Type B pancreatic cell (in vitro differentiated cells): ENCODE results near the gene DENND6B. TPM values are rescaled to one million over a fixed set of nuclear protein-coding genes. Genes with fewer than 3 reads are reported as not detected.

ENCODE experiments used
- DNase-seq: peaks from one replicate; pipeline ENCODE4 v3.0.0; 2021; ENCODE audit warnings: mixed read lengths; ENCODE audit not compliant: unreplicated experiment; ENCODE audit errors: extremely low spot score
- H3K27ac Mint-ChIP-seq: 2 replicates; pipeline ENCODE4 v1.8.0; 2021; ENCODE audit warnings: mild to moderate bottlenecking, mixed read lengths
- H3K27me3 Mint-ChIP-seq: 2 replicates; pipeline ENCODE4 v1.8.0; 2021; ENCODE audit warnings: mixed read lengths
- H3K36me3 Mint-ChIP-seq: 2 replicates; pipeline ENCODE4 v1.8.0; 2021; ENCODE audit warnings: mixed read lengths
- H3K4me1 Mint-ChIP-seq: one replicate; pipeline ENCODE4 v1.8.0; 2021; ENCODE audit warnings: mixed read lengths; ENCODE audit not compliant: unreplicated experiment
- H3K4me3 Mint-ChIP-seq: 2 replicates; pipeline ENCODE4 v1.8.0; 2021; ENCODE audit warnings: mild to moderate bottlenecking, mixed read lengths
- H3K9me3 Mint-ChIP-seq: 2 replicates; pipeline ENCODE4 v1.8.0; 2021; ENCODE audit warnings: mixed read lengths
- CTCF ChIP-seq: fragments of 200-600 bp; sonication (generic); conservative IDR thresholded peaks from 2 replicates; pipeline ENCODE4 v1.5.0; 2021; ENCODE audit warnings: antibody characterized with exemption, mild to moderate bottlenecking
- total RNA-seq: library from RNA; stranded (reverse); gene quantifications from 2 replicates; pipeline ENCODE4 v1.2.1, GENCODE V29; 2021; ENCODE audit warnings: low replicate concordance

The DENND6B gene
- total RNA-seq, 1 donor from 2014 or later = 25.6 TPM

DNA sequence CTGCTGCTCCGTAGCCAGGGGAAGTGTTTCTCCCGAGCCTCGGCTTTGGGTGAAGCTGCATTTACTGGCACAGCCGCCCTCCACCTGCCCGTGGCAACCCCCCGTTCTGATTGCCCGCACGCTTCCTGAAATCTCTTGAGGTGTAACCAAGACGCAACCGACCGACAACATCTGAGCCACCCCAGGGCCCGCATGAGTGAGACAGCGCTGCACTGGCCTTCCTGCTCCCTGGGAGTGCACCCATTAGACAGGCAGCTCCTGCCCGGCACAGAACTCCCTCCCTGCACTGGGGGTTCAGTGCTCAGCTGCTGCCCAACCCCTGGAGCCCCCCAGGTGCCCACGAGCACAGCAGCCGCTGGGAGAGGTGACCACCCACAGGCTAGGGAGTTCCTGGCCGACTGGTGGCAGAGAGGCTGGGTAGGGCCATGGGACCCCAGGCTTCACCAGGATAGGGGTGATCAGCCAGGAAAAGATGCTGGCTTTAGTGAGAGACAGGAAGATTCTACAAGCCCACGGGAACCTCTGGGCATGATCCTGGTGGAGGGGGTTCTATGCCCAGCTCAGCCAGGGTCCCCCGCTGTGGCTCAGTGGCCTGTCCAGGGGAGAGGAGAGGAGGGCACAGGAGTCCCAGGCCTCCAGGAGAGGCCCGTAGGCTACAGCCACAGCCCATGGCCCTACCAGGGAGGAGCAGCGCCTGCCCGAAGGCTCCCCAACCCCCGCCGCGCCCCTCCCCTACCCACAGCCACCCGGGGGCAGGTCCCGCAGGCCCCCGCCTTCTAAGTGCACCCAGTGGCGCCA is 34.0 kb downstream of the DENND6B start:
- Mint-ChIP-seq H3K27ac (peak overlapping the region; percentile 83), H3K4me1 (peaks cover 15% of the 10 kb centered on the region), H3K4me3 (peak overlapping the region; percentile 52), H3K27me3 (no peaks in the 10 kb centered on the region), H3K9me3 (no peaks in the 10 kb centered on the region), H3K36me3 (no peaks in the 10 kb centered on the region)
- no peak for TF ChIP-seq CTCF
- no peak for DNase-seq

DNA sequence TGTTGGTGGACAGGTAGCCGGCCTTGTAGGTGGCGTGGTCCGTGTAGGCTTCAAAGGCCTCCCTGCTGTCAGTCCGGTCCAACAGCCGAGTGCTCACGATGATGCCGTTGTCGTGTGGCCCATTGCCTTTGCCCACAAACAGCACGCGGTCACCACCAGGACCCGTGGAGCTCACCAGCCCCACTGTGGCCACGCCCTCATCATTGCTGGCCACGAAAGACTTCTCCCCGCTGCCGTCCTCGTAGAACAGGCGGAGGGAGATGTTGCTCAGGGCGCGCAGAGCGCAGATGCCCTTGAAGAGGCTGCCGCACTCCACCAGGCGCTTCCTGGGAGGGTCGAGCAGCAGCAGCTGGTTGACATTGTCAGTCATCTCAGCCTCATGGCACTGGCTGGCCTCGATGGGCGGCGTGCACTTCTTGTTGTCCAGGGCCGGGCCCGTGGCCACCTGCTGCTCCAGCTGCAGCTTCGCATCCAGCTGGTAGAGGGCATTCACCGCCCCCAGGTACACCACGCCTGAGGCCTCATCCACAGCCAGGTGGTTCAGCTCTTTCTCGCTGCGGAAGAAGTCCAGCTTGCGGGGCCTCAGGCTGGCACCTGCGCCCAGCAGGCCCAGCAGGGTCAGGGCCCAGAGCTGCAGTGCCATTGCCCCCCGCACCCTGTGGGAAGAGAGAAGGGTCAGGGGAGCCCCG is 36.7 kb downstream of the DENND6B start:
- Mint-ChIP-seq H3K4me1 (peaks cover 4% of the 10 kb centered on the region), H3K36me3 (no peaks in the 10 kb centered on the region), H3K27ac (peak overlapping the region; percentile 39), H3K9me3 (no peaks in the 10 kb centered on the region), H3K4me3 (no peak overlapping the region), H3K27me3 (no peaks in the 10 kb centered on the region)
- no peak for TF ChIP-seq CTCF
- no peak for DNase-seq

DNA sequence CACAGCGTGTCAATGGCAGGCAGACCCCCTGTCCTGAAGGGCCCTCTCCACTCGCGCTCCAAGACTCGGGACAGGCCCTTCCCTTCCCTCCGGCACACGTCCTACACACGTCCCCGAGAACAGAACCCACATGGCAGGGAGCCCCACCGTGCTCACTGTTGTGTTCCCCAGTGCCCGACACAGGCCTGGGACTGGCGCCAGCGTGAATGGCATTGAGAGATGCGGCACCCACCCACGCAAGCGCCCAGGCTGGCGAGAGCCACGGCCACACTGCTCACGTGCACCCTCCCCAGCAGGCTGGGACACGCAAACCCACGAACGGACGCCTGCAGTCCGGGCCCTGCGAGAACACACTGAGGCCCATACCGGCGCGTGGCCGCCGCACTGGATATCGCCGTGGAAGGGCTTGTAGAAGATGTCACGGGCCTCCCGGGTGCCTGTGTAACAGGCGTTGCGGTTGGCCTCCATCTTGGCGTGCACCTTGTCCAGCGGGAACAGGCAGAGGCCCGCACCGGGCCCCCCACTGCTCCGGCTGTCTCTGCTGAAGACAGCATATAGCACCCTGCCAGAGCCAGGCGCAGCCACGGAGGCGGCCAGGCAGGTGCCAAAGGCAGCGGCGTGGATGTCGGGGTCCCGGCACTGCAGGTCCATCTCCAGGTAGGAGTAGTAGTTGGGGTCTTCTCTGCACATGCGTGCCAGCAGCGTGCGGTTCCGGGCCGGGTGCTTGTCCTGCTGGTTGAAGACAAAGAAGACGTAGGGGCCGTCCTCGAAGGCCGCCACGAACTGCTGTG is 37.5 kb downstream of the DENND6B start:
- no peak for DNase-seq
- Mint-ChIP-seq H3K36me3 (no peaks in the 10 kb centered on the region), H3K9me3 (no peaks in the 10 kb centered on the region), H3K27ac (no peak overlapping the region), H3K27me3 (no peaks in the 10 kb centered on the region), H3K4me3 (no peak overlapping the region), H3K4me1 (peaks cover 4% of the 10 kb centered on the region)
- no peak for TF ChIP-seq CTCF

DNA sequence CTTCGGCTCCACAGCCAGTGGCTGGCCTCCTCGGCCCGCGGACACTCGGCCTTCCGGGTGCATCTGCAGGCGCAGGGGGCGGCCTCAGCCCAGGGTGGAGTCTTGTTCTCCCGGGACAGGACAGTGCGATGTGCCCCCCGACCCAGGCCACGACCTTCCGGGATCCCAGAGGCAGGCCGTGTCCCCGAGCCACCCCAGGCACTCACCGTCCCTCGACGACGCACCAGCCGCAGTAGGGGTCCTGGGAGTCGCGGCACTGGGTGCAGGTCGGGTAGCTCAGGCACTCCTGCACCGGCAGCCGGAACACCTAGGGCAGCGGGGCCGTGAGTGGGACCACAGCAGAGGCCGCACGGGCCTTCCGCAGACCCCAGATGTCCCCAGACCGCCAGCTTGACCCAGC is 39.1 kb downstream of the DENND6B start:
- no peaks in the 10 kb centered on the region for H3K9me3 Mint-ChIP-seq
- no peak overlapping the region for H3K4me3 Mint-ChIP-seq
- no peaks in the 10 kb centered on the region for H3K27me3 Mint-ChIP-seq
- H3K4me1 Mint-ChIP-seq = peaks cover 3% of the 10 kb centered on the region
- no peak overlapping the region for H3K27ac Mint-ChIP-seq
- no peaks in the 10 kb centered on the region for H3K36me3 Mint-ChIP-seq
- no peak for TF ChIP-seq CTCF
- no peak for DNase-seq

GRCh38 chr22:50286701-50287318 is 40.0 kb downstream of the DENND6B start:
- H3K4me3 Mint-ChIP-seq = no peak overlapping the region
- DNase-seq = no peak
- H3K27me3 Mint-ChIP-seq = no peaks in the 10 kb centered on the region
- no peaks in the 10 kb centered on the region for H3K4me1 Mint-ChIP-seq
- H3K36me3 Mint-ChIP-seq = no peaks in the 10 kb centered on the region
- no peak overlapping the region for H3K27ac Mint-ChIP-seq
- no peak for TF ChIP-seq CTCF
- H3K9me3 Mint-ChIP-seq = no peaks in the 10 kb centered on the region
